DOHH2 (cell line): ENCODE data around the gene FAM117B.

Experiments
- EZH2phosphoT487 ChIP-seq: fragments of 200-600 bp; sonication (generic); IDR thresholded peaks from 2 replicates; pipeline ENCODE4 v1.6.1; 2017; ENCODE audit warnings: borderline replicate concordance, mild to moderate bottlenecking, antibody characterized with exemption, low read length, moderate library complexity, mixed read lengths
- TF ChIP-seq, protein P1 (sequence below): fragments of 200-600 bp; sonication (generic); IDR thresholded peaks from one replicate; pipeline ENCODE4 v1.5.1; 2014; ENCODE audit warnings: antibody characterized with exemption, mild to moderate bottlenecking, low read depth, low read length; ENCODE audit not compliant: poor library complexity, severe bottlenecking

- TF ChIP-seq, protein P1, sequence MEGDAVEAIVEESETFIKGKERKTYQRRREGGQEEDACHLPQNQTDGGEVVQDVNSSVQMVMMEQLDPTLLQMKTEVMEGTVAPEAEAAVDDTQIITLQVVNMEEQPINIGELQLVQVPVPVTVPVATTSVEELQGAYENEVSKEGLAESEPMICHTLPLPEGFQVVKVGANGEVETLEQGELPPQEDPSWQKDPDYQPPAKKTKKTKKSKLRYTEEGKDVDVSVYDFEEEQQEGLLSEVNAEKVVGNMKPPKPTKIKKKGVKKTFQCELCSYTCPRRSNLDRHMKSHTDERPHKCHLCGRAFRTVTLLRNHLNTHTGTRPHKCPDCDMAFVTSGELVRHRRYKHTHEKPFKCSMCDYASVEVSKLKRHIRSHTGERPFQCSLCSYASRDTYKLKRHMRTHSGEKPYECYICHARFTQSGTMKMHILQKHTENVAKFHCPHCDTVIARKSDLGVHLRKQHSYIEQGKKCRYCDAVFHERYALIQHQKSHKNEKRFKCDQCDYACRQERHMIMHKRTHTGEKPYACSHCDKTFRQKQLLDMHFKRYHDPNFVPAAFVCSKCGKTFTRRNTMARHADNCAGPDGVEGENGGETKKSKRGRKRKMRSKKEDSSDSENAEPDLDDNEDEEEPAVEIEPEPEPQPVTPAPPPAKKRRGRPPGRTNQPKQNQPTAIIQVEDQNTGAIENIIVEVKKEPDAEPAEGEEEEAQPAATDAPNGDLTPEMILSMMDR = no peak
- TF ChIP-seq EZH2phosphoT487 = no peak
Measured at GRCh38 chr2:202700075-202700901, 65.5 kb downstream of the FAM117B start.
